GM12878 (cell line): ENCODE measurements around the gene SMIM35. TPM values are rescaled to one million over a fixed set of nuclear protein-coding genes. Genes with fewer than 3 reads are reported as not detected.
A peak's percentile ranks its signal among the peaks of the same experiment; 100 is the strongest.

Experiments used
- BHLHE40 ChIP-seq, 2 experiments: fragments of 450-650 bp in 1 of 2; IDR thresholded peaks; 2 replicates each; pipeline ENCODE4 v1.6.1; 2011 to 2017; ENCODE audit warnings: low read depth in 2 of 2, borderline replicate concordance in 1 of 2, improper control_type of control experiment in 1 of 2, low read length in 1 of 2, mild to moderate bottlenecking in 1 of 2
- CHD4 ChIP-seq: fragments of 200-600 bp; sonication (generic); IDR thresholded peaks from 2 replicates; pipeline ENCODE4 v1.6.1; 2016; ENCODE audit warnings: mild to moderate bottlenecking
- DPF2 ChIP-seq: fragments of 450-650 bp; IDR thresholded peaks from 2 replicates; pipeline ENCODE4 v1.6.1; 2017; ENCODE audit warnings: mild to moderate bottlenecking
- EP300 ChIP-seq, 2 experiments: fragments of 150-350 bp in 1 of 2; IDR thresholded peaks; 2 replicates each; pipeline ENCODE4 v1.6.1; 2011 to 2012; ENCODE audit warnings: low read depth in 2 of 2, low read length in 2 of 2, borderline replicate concordance in 1 of 2, improper control_type of control experiment in 1 of 2, inconsistent platforms in 1 of 2; ENCODE audit not compliant: control insufficient read depth in 1 of 2
- HDAC6 ChIP-seq: fragments of 200-600 bp; sonication (generic); IDR thresholded peaks from one replicate; pipeline ENCODE4 v1.8.0; 2017; ENCODE audit warnings: antibody characterized with exemption; ENCODE audit not compliant: unreplicated experiment
- IKZF1 ChIP-seq: fragments of 450-650 bp; conservative IDR thresholded peaks from 2 replicates; pipeline ENCODE4 v1.6.1; 2017; ENCODE audit warnings: antibody characterized with exemption, mild to moderate bottlenecking
- IKZF2 ChIP-seq, 2 experiments: fragments of 450-650 bp; IDR thresholded peaks; 2 replicates each; pipeline ENCODE4 v1.6.1; 2017; ENCODE audit warnings: mild to moderate bottlenecking in 2 of 2, moderate library complexity in 2 of 2
- KLF5 ChIP-seq: fragments of 450-650 bp; IDR thresholded peaks from 2 replicates; pipeline ENCODE4 v1.6.1; 2014; ENCODE audit warnings: mild to moderate bottlenecking; ENCODE audit not compliant: partially characterized antibody
- MEF2B ChIP-seq: fragments of 450-650 bp; IDR thresholded peaks from 2 replicates; pipeline ENCODE4 v1.6.1; 2018; ENCODE audit warnings: mild to moderate bottlenecking, moderate library complexity; ENCODE audit not compliant: partially characterized antibody, poor library complexity, severe bottlenecking
- MTA2 ChIP-seq: fragments of 450-650 bp; IDR thresholded peaks from 2 replicates; pipeline ENCODE4 v1.6.1; 2016; ENCODE audit warnings: low read depth, mild to moderate bottlenecking, moderate library complexity
- NBN ChIP-seq: fragments of 450-650 bp; IDR thresholded peaks from 2 replicates; pipeline ENCODE4 v1.6.1; 2016
- NR2F1 ChIP-seq: fragments of 450-650 bp; conservative IDR thresholded peaks from 2 replicates; pipeline ENCODE4 v1.6.1; 2017; ENCODE audit warnings: mild to moderate bottlenecking
- PKNOX1 ChIP-seq: fragments of 450-650 bp; IDR thresholded peaks from 2 replicates; pipeline ENCODE4 v1.6.1; 2016; ENCODE audit warnings: mild to moderate bottlenecking
- RUNX3 ChIP-seq: IDR thresholded peaks from 2 replicates; pipeline ENCODE4 v1.6.1; 2012; ENCODE audit warnings: low read length, inconsistent platforms
- TBL1XR1 ChIP-seq: IDR thresholded peaks from 2 replicates; pipeline ENCODE4 v1.6.1; 2012; ENCODE audit warnings: low read depth, low read length, improper control_type of control experiment
- TCF12 ChIP-seq: IDR thresholded peaks from 2 replicates; pipeline ENCODE4 v1.6.1; 2011; ENCODE audit warnings: low read depth, mild to moderate bottlenecking, low read length
- TCF3 ChIP-seq: IDR thresholded peaks from 2 replicates; pipeline ENCODE4 v1.6.1; 2012; ENCODE audit warnings: low read depth, mild to moderate bottlenecking, low read length, borderline replicate concordance; ENCODE audit not compliant: insufficient read depth
- ZNF217 ChIP-seq: fragments of 450-650 bp; IDR thresholded peaks from 2 replicates; pipeline ENCODE4 v1.6.1; 2017; ENCODE audit warnings: antibody characterized with exemption, mild to moderate bottlenecking
- ZNF24 ChIP-seq: fragments of 450-650 bp; IDR thresholded peaks from 2 replicates; pipeline ENCODE4 v1.6.1; 2017; ENCODE audit warnings: antibody characterized with exemption, mild to moderate bottlenecking
- polyA plus RNA-seq, 11 experiments: library from polyadenylated mRNA; depleted of rRNA in 4 of 11; unstranded in 6 of 11; stranded (reverse) in 5 of 11; fragments of >200 nt; fragmentation: Nextera tagmentation in 4 of 11; fragmentation: Illumina TruSeq in 1 of 11; extraction: Ambion mirVana in 4 of 11; extraction: Trizol in 1 of 11; gene quantifications; 1 replicate in 1 of 11; 2 replicates in 10 of 11; pipeline versions ENCODE4 v1.2.1 to v1.2.3, GENCODE V29; 2011 to 2016; ENCODE audit warnings: inconsistent platforms in 2 of 11, missing spikeins in 2 of 11, low read depth in 1 of 11
- total RNA-seq, 4 experiments: library from RNA; depleted of rRNA in 3 of 4; stranded (reverse); fragments of >200 nt in 3 of 4; fragmentation: Illumina TruSeq in 1 of 4; extraction: Trizol in 1 of 4; gene quantifications; 2 replicates each; pipeline versions ENCODE4 v1.2.1 to v1.2.3, GENCODE V29; 2013 to 2021
- TF ChIP-seq, protein P1 (sequence below): fragments of 450-650 bp; IDR thresholded peaks from 2 replicates; pipeline ENCODE4 v1.6.1; 2017; ENCODE audit warnings: low read depth, mild to moderate bottlenecking, moderate library complexity
- TF ChIP-seq, protein P2 (sequence below): fragments of 450-650 bp; IDR thresholded peaks from 2 replicates; pipeline ENCODE4 v1.6.1; 2016; ENCODE audit warnings: mild to moderate bottlenecking, moderate library complexity, borderline replicate concordance

Gene SMIM35
- total and polyA plus RNA-seq, 10 of the 15 experiments (the other 5 are each of a cell fraction or from before 2014, with no cell fraction given), result 0.02 to 1.1 (median 0.05) TPM; not detected in 5

GRCh38 chr11:118007563-118008270 lies 79.0 kb downstream of the SMIM35 start (continued):
- peak; percentile 66 for TF ChIP-seq MTA2
- peak; percentile 87 for TF ChIP-seq ZNF217
- TF ChIP-seq NBN, result 0 out of 2 replicates have a peak, but pooled peaks have one; percentile 70
- TF ChIP-seq BHLHE40 (IDR thresholded peaks at IDR 0.05; ENCODE audit: borderline replicate concordance in 1 of 2, low read depth in 2 of 2, low read length in 1 of 2), result peak in 1 of 2 experiments; percentile 83; a peak in 2 of 4 replicates
- peak; percentile 47 for TF ChIP-seq HDAC6
- TF ChIP-seq, protein P1, sequence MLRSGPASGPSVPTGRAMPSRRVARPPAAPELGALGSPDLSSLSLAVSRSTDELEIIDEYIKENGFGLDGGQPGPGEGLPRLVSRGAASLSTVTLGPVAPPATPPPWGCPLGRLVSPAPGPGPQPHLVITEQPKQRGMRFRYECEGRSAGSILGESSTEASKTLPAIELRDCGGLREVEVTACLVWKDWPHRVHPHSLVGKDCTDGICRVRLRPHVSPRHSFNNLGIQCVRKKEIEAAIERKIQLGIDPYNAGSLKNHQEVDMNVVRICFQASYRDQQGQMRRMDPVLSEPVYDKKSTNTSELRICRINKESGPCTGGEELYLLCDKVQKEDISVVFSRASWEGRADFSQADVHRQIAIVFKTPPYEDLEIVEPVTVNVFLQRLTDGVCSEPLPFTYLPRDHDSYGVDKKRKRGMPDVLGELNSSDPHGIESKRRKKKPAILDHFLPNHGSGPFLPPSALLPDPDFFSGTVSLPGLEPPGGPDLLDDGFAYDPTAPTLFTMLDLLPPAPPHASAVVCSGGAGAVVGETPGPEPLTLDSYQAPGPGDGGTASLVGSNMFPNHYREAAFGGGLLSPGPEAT, result peak; percentile 70; the same call in 1 of the 2 replicates
- TF ChIP-seq, protein P2, sequence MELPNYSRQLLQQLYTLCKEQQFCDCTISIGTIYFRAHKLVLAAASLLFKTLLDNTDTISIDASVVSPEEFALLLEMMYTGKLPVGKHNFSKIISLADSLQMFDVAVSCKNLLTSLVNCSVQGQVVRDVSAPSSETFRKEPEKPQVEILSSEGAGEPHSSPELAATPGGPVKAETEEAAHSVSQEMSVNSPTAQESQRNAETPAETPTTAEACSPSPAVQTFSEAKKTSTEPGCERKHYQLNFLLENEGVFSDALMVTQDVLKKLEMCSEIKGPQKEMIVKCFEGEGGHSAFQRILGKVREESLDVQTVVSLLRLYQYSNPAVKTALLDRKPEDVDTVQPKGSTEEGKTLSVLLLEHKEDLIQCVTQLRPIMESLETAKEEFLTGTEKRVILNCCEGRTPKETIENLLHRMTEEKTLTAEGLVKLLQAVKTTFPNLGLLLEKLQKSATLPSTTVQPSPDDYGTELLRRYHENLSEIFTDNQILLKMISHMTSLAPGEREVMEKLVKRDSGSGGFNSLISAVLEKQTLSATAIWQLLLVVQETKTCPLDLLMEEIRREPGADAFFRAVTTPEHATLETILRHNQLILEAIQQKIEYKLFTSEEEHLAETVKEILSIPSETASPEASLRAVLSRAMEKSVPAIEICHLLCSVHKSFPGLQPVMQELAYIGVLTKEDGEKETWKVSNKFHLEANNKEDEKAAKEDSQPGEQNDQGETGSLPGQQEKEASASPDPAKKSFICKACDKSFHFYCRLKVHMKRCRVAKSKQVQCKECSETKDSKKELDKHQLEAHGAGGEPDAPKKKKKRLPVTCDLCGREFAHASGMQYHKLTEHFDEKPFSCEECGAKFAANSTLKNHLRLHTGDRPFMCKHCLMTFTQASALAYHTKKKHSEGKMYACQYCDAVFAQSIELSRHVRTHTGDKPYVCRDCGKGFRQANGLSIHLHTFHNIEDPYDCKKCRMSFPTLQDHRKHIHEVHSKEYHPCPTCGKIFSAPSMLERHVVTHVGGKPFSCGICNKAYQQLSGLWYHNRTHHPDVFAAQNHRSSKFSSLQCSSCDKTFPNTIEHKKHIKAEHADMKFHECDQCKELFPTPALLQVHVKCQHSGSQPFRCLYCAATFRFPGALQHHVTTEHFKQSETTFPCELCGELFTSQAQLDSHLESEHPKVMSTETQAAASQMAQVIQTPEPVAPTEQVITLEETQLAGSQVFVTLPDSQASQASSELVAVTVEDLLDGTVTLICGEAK, result peak; percentile 17; the same call in 1 of the 2 replicates
- TF ChIP-seq CHD4, result peak; percentile 48; the same call in 1 of the 2 replicates
- TF ChIP-seq RUNX3, result peak; percentile 43
- peak; percentile 72 for TF ChIP-seq DPF2
- 0 out of 2 replicates have a peak, but pooled peaks have one; percentile 42 for TF ChIP-seq TBL1XR1
- peak; percentile 63 for TF ChIP-seq MEF2B
- 0 out of 2 replicates have a peak, but pooled peaks have one; percentile 79 for TF ChIP-seq TCF3
- peak; percentile 32; the same call in 1 of the 2 replicates for TF ChIP-seq ZNF24
- TF ChIP-seq TCF12, result peak; percentile 91
- TF ChIP-seq IKZF2 (IDR thresholded peaks at IDR 0.05), result peak; percentile 91 to 96
- peak; percentile 32; the same call in 1 of the 2 replicates for TF ChIP-seq PKNOX1
- TF ChIP-seq IKZF1, result peak; percentile 91
- peak; percentile 77 for TF ChIP-seq NR2F1
- peak; percentile 43 for TF ChIP-seq KLF5
- TF ChIP-seq EP300 (IDR thresholded peaks at IDR 0.05; ENCODE audit: borderline replicate concordance in 1 of 2, control insufficient read depth in 1 of 2, low read depth in 2 of 2, low read length in 2 of 2), result peak; percentile 50; a peak in 2 of 4 replicates
